Mesothelial cell of epicardium (in vitro differentiated cells): ENCODE data around the gene PMP22. TPM values are rescaled to one million over a fixed set of nuclear protein-coding genes. Genes with fewer than 3 reads are reported as not detected.

Experiments
- DNase-seq, 2 experiments: peaks; one replicate each; pipeline ENCODE4 v3.0.0; 2021; ENCODE audit warnings: low spot score in 2 of 2; ENCODE audit not compliant: unreplicated experiment in 2 of 2
- H3K27ac Mint-ChIP-seq: 2 replicates; pipeline ENCODE4 v1.8.0; 2021; ENCODE audit warnings: mixed read lengths
- H3K27me3 Mint-ChIP-seq: 2 replicates; pipeline ENCODE4 v1.8.0; 2021; ENCODE audit warnings: low read depth, mixed read lengths
- H3K36me3 Mint-ChIP-seq: 2 replicates; pipeline ENCODE4 v1.8.0; 2021; ENCODE audit warnings: mixed read lengths
- H3K4me1 Mint-ChIP-seq: 2 replicates; pipeline ENCODE4 v1.8.0; 2021; ENCODE audit warnings: mixed read lengths
- H3K4me3 Mint-ChIP-seq: 2 replicates; pipeline ENCODE4 v1.8.0; 2021; ENCODE audit warnings: mild to moderate bottlenecking, moderate library complexity, mixed read lengths
- H3K9me3 Mint-ChIP-seq: 2 replicates; pipeline ENCODE4 v1.8.0; 2021; ENCODE audit warnings: mixed read lengths
- CTCF ChIP-seq: fragments of 200-600 bp; sonication (generic); IDR thresholded peaks from one replicate; pipeline ENCODE4 v1.5.0; 2021; ENCODE audit warnings: antibody characterized with exemption; ENCODE audit not compliant: unreplicated experiment
- microRNA-seq: library from miRNA; unstranded; fragments of <30 nt; microRNA quantifications from one replicate; pipeline ENCODE4 v1.2.0, GENCODE V29; 2021; ENCODE audit warnings: inconsistent platforms, mixed read lengths
- total RNA-seq: library from RNA; stranded (reverse); gene quantifications from 3 replicates; pipeline ENCODE4 v1.2.1, GENCODE V29; 2021

Gene PMP22
- total RNA-seq, 1 donor from 2014 or later = 50.4 TPM

- no peak for DNase-seq
- Mint-ChIP-seq H3K36me3 (no peaks in the 10 kb centered on the region), H3K27ac (no peak overlapping the region), H3K27me3 (peaks cover 4% of the 10 kb centered on the region), H3K9me3 (no peaks in the 10 kb centered on the region), H3K4me1 (peaks cover 3% of the 10 kb centered on the region), H3K4me3 (no peak overlapping the region)
- TF ChIP-seq CTCF = no peak
Observed at GRCh38 chr17:15180121-15180561, 85.0 kb downstream of the PMP22 start.

Small RNA genes lying within 50 kb of the gene (microRNA-seq; reads per million reads assigned to microRNA genes)
- 1.5 reads per million for gene MIR4731

Other genes with a start within 250 kb of the PMP22 start
- 2.4 to 3.8 TPM (median 3.3 TPM) in 3 replicates for gene TEKT3, start 76.3 kb upstream of the PMP22 start, total RNA-seq
- gene CDRT4, start 202.3 kb upstream of the PMP22 start, total RNA-seq = 34.1 to 39.7 TPM (median 34.8 TPM) in 3 replicates